Nucleus accumbens (tissue), 56 donors: Measurements from ENCODE around the gene CFAP45.

Experiments
- DNase-seq, 56 donors: peaks; one replicate each; lab custom pipeline; 2025; lab: John Stamatoyannopoulos, UW

The CFAP45 gene

GRCh38 chr1:159831412-159832141, 68.4 kb downstream of the CFAP45 start:
- DNase-seq, result no peak

- DNase-seq, result no peak
Observed at GRCh38 chr1:159830722-159831121, 69.2 kb downstream of the CFAP45 start.

- DNase-seq, result no peak
Observed at GRCh38 chr1:159829822-159830465, 70.0 kb downstream of the CFAP45 start.

- peak in 22 of 56 donors; percentile 1 to 56 (median 10) for DNase-seq
Observed at GRCh38 chr1:159829273-159829634, 70.7 kb downstream of the CFAP45 start.

GRCh38 chr1:159828581-159829272, 71.2 kb downstream of the CFAP45 start:
- DNase-seq, result no peak

- DNase-seq, result no peak
Observed at GRCh38 chr1:159828176-159828575, 71.8 kb downstream of the CFAP45 start.

GRCh38 chr1:159827549-159827948, 72.4 kb downstream of the CFAP45 start:
- DNase-seq, result no peak

- no peak for DNase-seq
Observed at GRCh38 chr1:159827102-159827490, 72.9 kb downstream of the CFAP45 start.

- DNase-seq, result peak in 8 of 56 donors; percentile 1 to 26 (median 7)
Observed at GRCh38 chr1:159826441-159827101, 73.4 kb downstream of the CFAP45 start, which contains the start of gene SLAMF8. Gene SLAMF8, plus strand, starts transcription at chr1:159826873. Its CDS starts 26 bp downstream, at chr1:159826899.

GRCh38 chr1:159825564-159825963, 74.4 kb downstream of the CFAP45 start:
- DNase-seq, result no peak

GRCh38 chr1:159823406-159823805, 76.6 kb downstream of the CFAP45 start:
- DNase-seq, result no peak
